GM18526 (cell line): ENCODE results near the gene C10orf67.

ENCODE experiments used
- POLR2A ChIP-seq: IDR thresholded peaks from 3 replicates; pipeline ENCODE4 v1.6.1; 2011; ENCODE audit not compliant: insufficient read length; ENCODE audit errors: extremely low read depth

C10orf67 gene

GRCh38 chr10:23344241-23344841, at the start of gene C10orf67:
TSS of gene C10orf67 (minus strand) at chr10:23344797. CDS start at chr10:23344774, 23 bp downstream.
- TF ChIP-seq POLR2A: no peak

- TF ChIP-seq POLR2A: no peak
These were observed 47.2 kb upstream of the C10orf67 start for GRCh38 chr10:23391821-23392220.

- TF ChIP-seq POLR2A: no peak
These were observed 46.2 kb upstream of the C10orf67 start for GRCh38 chr10:23390809-23391208.

DNA sequence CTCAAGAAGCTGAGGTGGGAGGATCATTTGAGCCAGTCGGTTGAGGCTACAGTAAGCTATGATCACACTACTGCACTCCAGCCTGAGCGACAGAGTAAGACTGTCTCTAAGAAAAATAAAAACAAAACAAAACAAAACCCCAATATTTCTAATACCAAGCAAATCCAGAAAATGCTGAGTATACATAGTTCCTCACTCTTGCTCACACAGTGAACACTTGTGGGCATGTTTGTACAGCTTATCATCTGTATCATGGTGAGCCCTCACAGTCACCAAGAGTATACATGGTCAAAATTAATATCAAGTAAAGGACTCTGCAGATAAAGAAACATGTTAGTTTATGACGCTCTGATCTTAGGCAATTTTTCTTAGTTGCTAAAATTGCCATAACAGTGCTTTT, 41.5 kb upstream of the C10orf67 start:
- TF ChIP-seq POLR2A: no peak

DNA sequence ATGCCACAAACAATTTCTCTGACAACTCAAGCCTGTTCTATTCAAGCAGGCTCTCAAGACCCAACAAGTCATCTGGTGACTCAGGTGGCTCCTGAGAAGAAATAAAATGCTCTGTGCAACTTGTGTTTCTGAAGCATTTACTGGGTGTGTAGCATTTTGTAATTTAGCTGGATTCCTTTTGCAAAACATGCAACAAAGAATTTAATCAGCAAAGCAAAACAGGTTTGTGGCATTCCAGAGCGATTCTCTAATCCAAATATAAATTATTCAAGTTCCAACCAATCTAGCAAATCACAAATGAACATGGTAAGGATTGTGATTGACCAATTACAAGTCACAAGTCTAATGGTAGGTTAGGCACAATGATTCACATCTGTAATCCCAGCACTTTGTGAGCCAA, 39.8 kb upstream of the C10orf67 start:
- no peak for TF ChIP-seq POLR2A

- TF ChIP-seq POLR2A: no peak
These were observed 39.0 kb upstream of the C10orf67 start for GRCh38 chr10:23383637-23384036.

DNA sequence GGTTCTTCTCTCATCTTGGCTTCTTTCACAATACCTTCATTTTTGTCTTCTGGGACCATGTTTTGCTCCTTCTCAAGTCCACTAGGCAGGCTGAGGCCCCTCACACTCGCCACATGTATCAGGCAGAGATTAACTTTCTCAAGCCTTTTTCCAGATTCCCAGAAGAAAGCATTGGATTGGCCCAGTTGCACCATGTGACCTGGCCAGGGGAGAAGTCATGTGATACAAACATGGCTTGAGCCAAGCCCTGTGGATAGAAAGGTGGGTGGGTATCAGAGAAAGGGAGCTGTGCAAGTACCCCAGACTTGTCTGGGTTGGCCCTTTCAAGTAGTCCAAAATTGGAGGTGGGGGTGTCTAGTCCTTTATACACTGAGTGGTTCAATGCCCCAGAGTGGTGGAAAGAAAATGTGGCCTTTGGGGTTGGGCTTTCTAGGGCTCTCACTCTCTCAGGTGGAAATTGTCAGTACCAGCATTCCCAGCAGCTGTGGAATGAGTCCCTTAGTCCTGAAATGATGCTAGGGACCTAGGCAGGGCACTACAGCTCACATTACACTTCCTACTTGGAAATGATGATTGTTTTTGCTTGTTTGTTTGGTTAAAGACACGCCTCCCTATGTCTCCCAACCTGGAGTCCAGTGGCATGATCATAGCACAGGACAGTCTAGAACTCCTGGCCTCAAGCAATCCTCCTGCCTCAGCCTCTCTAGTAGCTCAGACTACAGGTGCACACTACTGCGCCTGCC, 36.9 kb upstream of the C10orf67 start:
- no peak for TF ChIP-seq POLR2A

DNA sequence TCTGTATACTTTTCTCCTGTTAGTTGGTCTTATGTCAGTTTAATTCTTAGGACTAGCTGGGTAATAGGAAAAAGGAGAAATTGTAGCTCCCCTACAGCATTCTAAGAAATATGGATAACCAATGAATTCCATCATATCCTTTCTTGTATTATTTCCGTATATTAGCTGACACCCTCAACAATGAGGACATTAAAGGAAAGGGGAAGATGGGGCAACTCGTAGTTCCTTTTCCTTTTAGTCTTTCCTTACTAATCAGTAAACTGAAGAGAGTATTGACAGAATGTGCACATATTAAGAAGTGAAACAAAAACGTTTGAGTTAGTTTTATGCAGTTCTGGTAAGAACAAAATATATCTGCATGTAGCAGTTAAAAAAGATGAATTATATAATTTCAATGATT, 35.1 kb upstream of the C10orf67 start:
- TF ChIP-seq POLR2A: no peak

DNA sequence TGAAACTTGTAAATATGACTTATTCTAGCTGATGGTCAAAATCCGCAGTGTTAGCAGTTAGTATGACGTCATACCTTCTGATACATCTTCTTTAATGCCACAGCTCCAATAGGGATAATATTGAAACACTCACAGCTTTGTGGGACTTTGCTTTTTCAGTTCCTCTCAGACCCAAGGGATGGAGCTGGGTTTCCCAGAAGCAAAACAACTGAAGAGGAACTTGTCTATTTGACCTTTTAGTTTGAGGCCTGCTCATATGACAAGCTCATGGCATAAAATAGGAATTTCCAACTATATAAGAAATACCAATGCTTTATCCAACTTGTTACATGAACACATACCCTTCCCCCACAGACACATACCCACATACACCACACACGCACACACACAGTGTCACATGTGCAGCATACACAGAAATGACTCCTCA, 31.6 kb upstream of the C10orf67 start:
- TF ChIP-seq POLR2A: no peak

- no peak for TF ChIP-seq POLR2A
These were observed 30.8 kb upstream of the C10orf67 start for GRCh38 chr10:23375366-23375765.

- no peak for TF ChIP-seq POLR2A
These were observed 28.6 kb upstream of the C10orf67 start for GRCh38 chr10:23373156-23373555.

GRCh38 chr10:23371073-23371472, 26.5 kb upstream of the C10orf67 start:
- TF ChIP-seq POLR2A: no peak

DNA sequence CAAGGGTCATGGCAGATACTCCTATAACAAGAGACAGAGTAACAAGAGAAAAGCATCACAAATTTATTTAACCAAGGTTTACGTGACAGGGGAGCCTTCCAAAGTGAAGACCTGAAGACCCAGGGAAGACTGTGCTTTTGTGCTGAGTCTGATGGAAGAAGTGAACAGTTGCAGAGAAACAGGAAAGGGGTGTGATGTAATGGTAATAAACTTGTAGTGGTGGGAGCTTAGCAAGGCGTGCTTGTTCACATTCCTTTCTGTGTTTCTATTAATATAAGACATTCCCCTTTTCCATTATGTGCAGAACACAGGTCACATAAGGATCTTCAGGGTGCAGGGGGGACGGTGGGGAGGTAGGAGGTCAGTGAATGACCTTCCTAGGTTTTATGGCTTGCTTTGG, 25.5 kb upstream of the C10orf67 start:
- no peak for TF ChIP-seq POLR2A

- no peak for TF ChIP-seq POLR2A
These were observed 24.4 kb upstream of the C10orf67 start for GRCh38 chr10:23368816-23369640.

DNA sequence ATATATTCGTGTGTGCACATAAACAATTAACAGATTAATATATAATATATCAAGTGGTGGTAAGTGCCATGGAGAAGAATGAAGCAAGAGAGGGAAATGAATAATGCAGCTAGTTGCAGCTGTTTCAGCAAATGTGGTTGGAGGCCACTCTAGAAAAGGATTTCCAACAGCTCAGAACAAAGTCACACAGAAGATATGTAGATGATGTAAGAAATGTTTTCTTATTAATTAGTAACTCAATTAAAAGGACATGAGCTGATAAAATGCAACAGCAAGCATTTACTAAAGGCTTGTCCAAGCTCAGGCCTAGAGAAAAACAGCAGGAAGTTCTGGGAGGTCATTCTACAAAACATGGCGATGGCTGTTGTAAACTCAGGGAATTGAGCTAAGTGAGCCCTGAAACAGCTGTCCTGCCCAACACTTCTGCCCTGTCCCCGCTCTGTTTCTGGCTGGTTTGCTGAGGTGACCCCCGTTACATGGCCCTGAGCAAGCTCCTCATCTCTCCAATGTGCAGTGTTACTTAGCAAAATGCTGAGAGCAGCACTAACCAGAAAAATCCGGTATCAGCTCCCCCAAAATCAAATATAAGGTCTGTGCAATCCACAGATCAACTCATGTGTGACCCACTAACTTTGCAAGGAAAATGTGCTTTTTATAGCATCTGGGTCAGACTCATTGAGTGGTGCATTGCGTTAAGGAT, 23.4 kb upstream of the C10orf67 start:
- TF ChIP-seq POLR2A: no peak

GRCh38 chr10:23364378-23364777, 19.8 kb upstream of the C10orf67 start:
- TF ChIP-seq POLR2A: no peak

- no peak for TF ChIP-seq POLR2A
These were observed 19.2 kb upstream of the C10orf67 start for GRCh38 chr10:23363793-23364135.
